ENCODE results near the gene GUCY1B1.

GUCY1B1 gene

DNA sequence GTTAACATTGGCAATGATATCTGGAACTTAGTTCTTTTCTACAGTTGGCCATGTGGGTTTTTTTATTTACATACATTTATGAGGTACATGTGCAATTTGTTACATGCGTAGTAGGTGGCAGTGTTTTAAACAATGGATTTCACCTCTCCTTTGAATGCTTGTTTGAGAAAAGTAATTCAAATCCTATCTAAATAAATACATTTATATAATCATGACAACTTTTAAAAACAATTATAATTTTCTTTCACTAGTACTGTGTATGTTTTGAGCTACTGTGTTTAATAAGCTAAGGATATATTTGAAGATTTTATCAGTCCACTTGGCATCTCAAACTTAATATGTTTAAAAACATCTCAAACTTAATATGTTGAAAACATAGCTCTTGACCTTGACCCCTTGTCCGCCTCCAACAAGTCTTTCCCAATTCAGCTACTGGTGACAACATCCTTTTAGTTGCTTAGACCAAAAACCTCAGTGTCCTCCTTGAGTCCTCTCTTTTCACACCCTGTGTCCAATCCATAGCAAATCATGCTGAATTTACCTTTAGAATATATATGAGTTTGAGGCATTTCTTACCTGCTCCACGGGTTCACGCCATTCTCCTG, 14.5 kb downstream of the GUCY1B1 start:
- no peaks in the 10 kb centered on the region for H3K4me1 ChIP-seq
- TF ChIP-seq CTCF (IDR thresholded peaks at IDR 0.05; ENCODE audit: low read depth, low read length): no peak
- H3K9me3 ChIP-seq: no peaks in the 10 kb centered on the region
- no peaks in the 10 kb centered on the region for H3K36me3 ChIP-seq
- no peak for DNase-seq
- H3K4me3 ChIP-seq (ENCODE audit: low read depth, low read length): no peak overlapping the region
- no peaks in the 10 kb centered on the region for H3K27me3 ChIP-seq

GRCh38 chr4:155774033-155774432, 15.2 kb downstream of the GUCY1B1 start:
- no peak for TF ChIP-seq CTCF (IDR thresholded peaks at IDR 0.05; ENCODE audit: low read depth, low read length)
- Histone ChIP-seq H3K27me3 (no peaks in the 10 kb centered on the region), H3K4me3 (ENCODE audit: low read depth, low read length) (no peak overlapping the region), H3K9me3 (no peaks in the 10 kb centered on the region), H3K4me1 (no peaks in the 10 kb centered on the region), H3K36me3 (no peaks in the 10 kb centered on the region)
- DNase-seq: no peak

DNA sequence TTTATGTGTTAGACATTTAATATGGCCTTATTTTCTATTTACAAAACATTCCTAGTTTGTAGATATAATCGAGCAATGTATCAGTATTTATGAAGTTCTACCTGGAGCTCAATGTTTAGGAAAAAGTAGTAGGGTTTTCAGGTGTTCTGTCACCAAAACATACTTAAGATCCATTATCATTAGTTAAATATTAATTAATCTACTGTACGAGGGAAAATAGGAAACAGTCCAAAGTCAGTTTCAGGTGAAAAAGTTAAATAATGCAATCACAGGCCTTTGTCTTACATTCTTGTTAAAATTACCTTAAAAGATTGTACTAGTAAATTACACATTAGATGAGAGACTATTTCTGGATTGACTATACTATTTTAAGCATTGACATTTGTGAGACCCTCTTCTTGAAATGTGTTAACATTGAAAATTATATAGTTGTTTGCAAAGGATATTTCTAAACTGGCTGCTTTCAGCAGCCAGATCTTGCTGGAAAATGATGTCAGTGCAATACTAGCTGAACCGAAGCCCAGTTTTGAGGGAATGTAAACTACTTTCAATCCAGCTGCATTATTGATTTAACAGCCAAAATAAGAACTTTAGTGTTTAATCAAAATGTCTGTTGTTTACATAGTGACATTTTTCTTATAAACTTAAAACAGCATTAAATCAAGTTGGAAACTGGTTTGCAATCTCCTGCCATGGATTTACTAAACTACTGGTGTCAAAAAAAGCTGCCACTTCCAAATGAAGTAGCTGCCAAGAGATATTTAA, 19.3 kb downstream of the GUCY1B1 start:
- Histone ChIP-seq H3K27me3 (no peaks in the 10 kb centered on the region), H3K36me3 (no peaks in the 10 kb centered on the region), H3K4me1 (peaks cover 2% of the 10 kb centered on the region), H3K9me3 (no peaks in the 10 kb centered on the region), H3K4me3 (ENCODE audit: low read depth, low read length) (no peak overlapping the region)
- DNase-seq: no peak
- no peak for TF ChIP-seq CTCF (IDR thresholded peaks at IDR 0.05; ENCODE audit: low read depth, low read length)

GRCh38 chr4:155780775-155781174, 22.0 kb downstream of the GUCY1B1 start:
- Histone ChIP-seq H3K4me1 (peaks cover 6% of the 10 kb centered on the region), H3K4me3 (ENCODE audit: low read depth, low read length) (no peak overlapping the region), H3K9me3 (no peaks in the 10 kb centered on the region), H3K27me3 (no peaks in the 10 kb centered on the region), H3K36me3 (no peaks in the 10 kb centered on the region)
- TF ChIP-seq CTCF (IDR thresholded peaks at IDR 0.05; ENCODE audit: low read depth, low read length): no peak
- no peak for DNase-seq

DNA sequence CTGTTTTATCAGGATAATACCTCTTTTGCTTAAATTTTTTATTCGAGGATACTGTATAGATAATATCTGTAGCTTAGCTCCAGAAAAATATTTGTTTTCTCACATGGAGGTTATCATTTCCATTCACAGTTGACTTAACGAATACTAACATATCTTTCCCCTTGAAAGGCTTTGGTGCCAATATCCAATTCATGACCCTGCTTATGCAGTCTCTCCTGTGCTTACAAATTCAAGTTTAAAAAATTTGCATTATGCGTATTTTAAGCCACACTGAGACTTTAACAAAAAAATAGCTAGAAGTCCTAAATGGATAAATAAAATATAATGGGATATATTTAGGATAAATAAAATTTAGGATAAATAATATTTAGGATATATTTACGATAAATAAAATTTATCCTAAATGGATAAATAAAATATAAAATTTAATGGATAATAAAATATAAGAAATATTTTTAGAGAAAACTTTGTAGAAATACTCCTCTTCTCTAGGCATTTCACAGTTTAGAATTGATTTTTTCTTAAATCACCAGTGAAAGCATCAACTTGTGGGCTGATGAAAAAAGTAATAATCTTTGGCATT, 22.5 kb downstream of the GUCY1B1 start:
- Histone ChIP-seq H3K27me3 (no peaks in the 10 kb centered on the region), H3K4me3 (ENCODE audit: low read depth, low read length) (no peak overlapping the region), H3K9me3 (no peaks in the 10 kb centered on the region), H3K36me3 (no peaks in the 10 kb centered on the region), H3K4me1 (peaks cover 8% of the 10 kb centered on the region)
- no peak for DNase-seq
- TF ChIP-seq CTCF (IDR thresholded peaks at IDR 0.05; ENCODE audit: low read depth, low read length): no peak

DNA sequence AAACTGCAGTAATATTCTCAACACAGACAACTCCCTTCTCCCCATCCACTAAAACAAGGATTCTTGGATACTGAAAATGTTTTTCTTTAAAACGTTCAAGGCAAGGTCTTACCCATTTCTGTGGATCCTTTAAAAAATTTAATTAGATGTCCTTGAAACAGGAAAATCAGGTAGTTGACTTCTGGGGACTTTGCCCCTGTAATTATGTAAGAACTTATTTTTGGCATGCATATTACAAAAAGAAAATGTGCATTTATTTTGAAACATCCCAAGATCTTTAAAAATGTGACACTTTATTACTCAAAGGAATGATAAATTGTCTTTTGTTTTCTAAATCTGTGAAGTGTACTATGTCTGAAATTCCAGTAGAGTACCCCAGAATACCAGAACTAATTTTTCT, 25.8 kb downstream of the GUCY1B1 start:
- DNase-seq: no peak
- Histone ChIP-seq H3K4me1 (peaks cover 8% of the 10 kb centered on the region), H3K27me3 (no peaks in the 10 kb centered on the region), H3K36me3 (no peaks in the 10 kb centered on the region), H3K9me3 (no peaks in the 10 kb centered on the region), H3K4me3 (ENCODE audit: low read depth, low read length) (no peak overlapping the region)
- no peak for TF ChIP-seq CTCF (IDR thresholded peaks at IDR 0.05; ENCODE audit: low read depth, low read length)

Measured in BE2C (cell line).